ENCODE results near the gene IL17A. TPM values are rescaled to one million over a fixed set of nuclear protein-coding genes. Genes with fewer than 3 reads are reported as not detected.

The IL17A gene
- total and polyA plus RNA-seq, 12 donors = not detected

DNA sequence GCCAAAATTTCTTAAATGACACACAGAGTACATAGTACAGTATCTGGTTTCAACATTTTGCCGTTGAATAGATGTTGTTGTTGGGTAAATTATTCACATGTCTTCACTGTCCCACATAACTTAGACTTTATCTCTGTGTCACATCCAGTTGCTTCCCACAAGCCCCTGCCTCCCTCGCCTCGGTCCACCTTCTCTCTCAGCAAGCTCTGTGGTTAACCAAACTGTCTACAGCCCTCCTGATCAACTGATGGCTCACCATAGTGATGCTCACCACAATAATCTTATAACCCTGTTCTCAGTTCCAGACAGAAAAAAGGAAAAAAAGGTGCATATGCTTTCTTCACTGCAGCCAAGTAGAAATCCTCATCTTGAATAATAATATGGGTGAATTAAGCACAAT lies 35.1 kb downstream of the IL17A start:
- 53 to 66% methylated on average over 3 of the region's 3 CpGs for WGBS, 2 donors
- Histone ChIP-seq H3K4me1 (no peaks in the 10 kb centered on the region), H3K27me3 (peaks cover 0 to 5% (median 0%) of the 10 kb centered on the region in 7 donors), H3K27ac (no peak overlapping the region), H3K4me3 (no peak overlapping the region), H3K9me3 (no peaks in the 10 kb centered on the region), H3K36me3 (no peaks in the 10 kb centered on the region)
- intact Hi-C loops (cut with DNase I) = loop anchor here in 1 of 10 donors (5.0 kb wide), 1 partner anchor 1524 kb away; no protein-coding TSS in a partner anchor
- TF ChIP-seq, protein P1, sequence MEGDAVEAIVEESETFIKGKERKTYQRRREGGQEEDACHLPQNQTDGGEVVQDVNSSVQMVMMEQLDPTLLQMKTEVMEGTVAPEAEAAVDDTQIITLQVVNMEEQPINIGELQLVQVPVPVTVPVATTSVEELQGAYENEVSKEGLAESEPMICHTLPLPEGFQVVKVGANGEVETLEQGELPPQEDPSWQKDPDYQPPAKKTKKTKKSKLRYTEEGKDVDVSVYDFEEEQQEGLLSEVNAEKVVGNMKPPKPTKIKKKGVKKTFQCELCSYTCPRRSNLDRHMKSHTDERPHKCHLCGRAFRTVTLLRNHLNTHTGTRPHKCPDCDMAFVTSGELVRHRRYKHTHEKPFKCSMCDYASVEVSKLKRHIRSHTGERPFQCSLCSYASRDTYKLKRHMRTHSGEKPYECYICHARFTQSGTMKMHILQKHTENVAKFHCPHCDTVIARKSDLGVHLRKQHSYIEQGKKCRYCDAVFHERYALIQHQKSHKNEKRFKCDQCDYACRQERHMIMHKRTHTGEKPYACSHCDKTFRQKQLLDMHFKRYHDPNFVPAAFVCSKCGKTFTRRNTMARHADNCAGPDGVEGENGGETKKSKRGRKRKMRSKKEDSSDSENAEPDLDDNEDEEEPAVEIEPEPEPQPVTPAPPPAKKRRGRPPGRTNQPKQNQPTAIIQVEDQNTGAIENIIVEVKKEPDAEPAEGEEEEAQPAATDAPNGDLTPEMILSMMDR (IDR thresholded peaks at IDR 0.05) = no peak
- DNase-seq (no peak), ATAC-seq (no peak)

DNA sequence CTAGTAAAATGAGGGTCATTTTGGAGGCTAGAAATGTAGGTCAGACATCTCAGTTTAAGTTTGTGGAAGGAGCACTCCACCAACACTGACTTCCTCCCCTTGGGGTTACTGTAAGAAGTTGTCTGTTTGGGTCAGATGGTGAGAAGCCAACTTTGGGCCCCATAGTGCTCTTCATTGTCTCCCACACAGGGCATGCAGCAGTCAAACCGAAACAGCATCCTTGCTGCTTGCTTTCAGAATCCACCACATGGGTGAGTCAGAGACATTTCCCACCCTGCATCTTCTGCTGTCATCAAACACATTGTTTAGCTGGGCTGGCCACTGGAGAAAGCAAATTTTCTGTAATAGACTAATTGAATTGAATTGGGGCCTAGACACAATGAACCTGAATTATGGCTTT lies 41.3 kb downstream of the IL17A start:
- intact Hi-C loops (cut with DNase I) = no loop called here
- Histone ChIP-seq H3K27ac (no peak overlapping the region), H3K9me3 (no peaks in the 10 kb centered on the region), H3K4me3 (no peak overlapping the region), H3K36me3 (no peaks in the 10 kb centered on the region), H3K4me1 (no peaks in the 10 kb centered on the region), H3K27me3 (peaks cover 0 to 6% (median 0%) of the 10 kb centered on the region in 7 donors)
- ATAC-seq (no peak), DNase-seq (no peak)
- TF ChIP-seq, protein P1 (IDR thresholded peaks at IDR 0.05) = no peak
- WGBS, 2 donors = 72 to 79% methylated on average over 1 of the region's 1 CpG

DNA sequence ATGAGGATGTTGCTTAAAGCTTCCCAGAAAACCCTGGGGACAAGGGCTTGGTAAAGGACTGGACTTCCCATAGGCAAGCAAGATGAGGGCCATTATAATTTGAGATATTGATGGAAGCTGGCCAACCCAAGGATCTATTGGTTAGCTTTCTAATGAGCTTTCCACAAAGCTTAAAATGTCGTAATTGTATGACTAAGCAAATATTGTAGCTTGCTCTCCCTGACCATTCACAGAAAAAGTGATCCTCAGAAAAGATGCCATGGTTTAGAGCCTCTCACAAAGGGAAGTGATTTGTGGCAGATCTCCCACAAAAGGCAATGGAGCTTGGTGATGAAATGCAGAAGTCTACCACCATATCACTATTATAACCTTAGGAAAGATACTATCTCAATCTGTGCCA lies 44.5 kb downstream of the IL17A start:
- no peaks in the 10 kb centered on the region for H3K36me3 ChIP-seq
- H3K9me3 ChIP-seq = no peaks in the 10 kb centered on the region
- peaks cover 0 to 5% (median 0%) of the 10 kb centered on the region in 7 donors for H3K27me3 ChIP-seq
- H3K4me1 ChIP-seq = no peaks in the 10 kb centered on the region
- WGBS, 2 donors = 62 to 63% methylated on average over 1 of the region's 1 CpG
- H3K27ac ChIP-seq = no peak overlapping the region
- TF ChIP-seq, protein P1 (IDR thresholded peaks at IDR 0.05) = no peak
- intact Hi-C loops (cut with DNase I) = loop anchor here in 3 of 10 donors (5.0 to 10.0 kb wide), 2 partner anchors 66 to 68 kb away; no protein-coding TSS in a partner anchor
- no peak for ATAC-seq
- H3K4me3 ChIP-seq = no peak overlapping the region
- no peak for DNase-seq

DNA sequence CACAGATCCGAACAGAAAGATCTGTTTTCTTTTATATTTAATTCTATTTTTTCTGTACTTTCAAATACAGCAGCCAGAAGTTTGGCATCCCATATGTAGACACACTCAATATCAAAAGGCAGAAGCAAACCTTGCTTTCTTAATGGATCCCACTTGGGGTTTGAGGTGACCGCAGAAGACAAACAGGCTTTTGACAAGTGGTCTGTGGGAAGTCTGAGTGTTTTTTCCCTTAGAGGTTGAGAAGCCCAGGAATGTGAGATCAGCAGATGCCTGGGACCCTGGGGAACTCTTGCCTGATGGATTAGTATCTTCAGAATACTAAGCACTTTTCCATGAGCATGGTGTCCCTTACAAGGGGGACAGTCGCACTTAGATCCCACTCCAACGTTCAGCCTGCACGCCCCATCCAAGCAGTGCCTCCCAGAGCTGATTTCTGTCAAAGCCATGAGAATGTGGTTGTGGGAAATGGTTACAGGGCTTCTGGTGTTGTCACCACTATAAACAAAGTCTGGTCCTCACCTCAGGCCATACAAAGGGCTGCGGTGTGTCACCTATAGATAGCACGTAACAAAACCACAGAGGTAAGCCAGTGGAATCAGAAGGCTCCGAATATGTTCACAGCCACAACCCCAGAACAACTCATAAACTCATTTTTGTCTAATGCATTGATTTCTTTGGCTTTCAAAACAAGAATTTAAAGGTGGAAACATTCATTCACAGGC lies 45.4 kb downstream of the IL17A start:
- TF ChIP-seq, protein P1 (IDR thresholded peaks at IDR 0.05) = no peak
- no peak overlapping the region for H3K4me3 ChIP-seq
- intact Hi-C loops (cut with DNase I) = loop anchor here in 3 of 10 donors (5.0 to 10.0 kb wide), 2 partner anchors 67 to 69 kb away; no protein-coding TSS in a partner anchor
- DNase-seq = no peak
- no peaks in the 10 kb centered on the region for H3K36me3 ChIP-seq
- H3K27me3 ChIP-seq = peaks cover 0 to 8% (median 0%) of the 10 kb centered on the region in 7 donors
- no peak overlapping the region for H3K27ac ChIP-seq
- 84% methylated on average over 8 of the region's 8 CpGs for WGBS, 2 donors
- no peaks in the 10 kb centered on the region for H3K9me3 ChIP-seq
- H3K4me1 ChIP-seq = no peaks in the 10 kb centered on the region
- ATAC-seq = no peak
